ENCODE measurements around the gene SPDYE5.
A peak's percentile ranks its signal among the peaks of the same experiment; 100 is the strongest.
"Not testable (repeated sequence)": the region's sequence is repeated elsewhere in the genome, so short reads cannot be mapped to it uniquely, and the experiment has no call there.

SPDYE5 gene, protein sequence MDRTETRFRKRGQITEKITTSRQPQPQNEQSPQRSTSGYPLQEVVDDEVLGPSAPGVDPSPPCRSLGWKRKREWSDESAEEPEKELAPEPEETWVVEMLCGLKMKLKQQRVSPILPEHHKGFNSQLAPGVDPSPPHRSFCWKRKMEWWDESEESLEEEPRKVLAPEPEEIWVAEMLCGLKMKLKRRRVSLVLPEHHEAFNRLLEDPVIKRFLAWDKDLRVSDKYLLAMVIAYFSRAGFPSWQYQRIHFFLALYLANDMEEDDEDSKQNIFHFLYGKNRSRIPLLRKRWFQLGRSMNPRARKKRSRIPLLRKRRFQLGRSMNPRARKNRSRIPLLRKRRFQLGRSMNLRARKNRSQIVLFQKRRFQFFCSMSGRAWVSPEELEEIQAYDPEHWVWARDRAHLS

GRCh38 chr7:75492020-75492419 is at the start of gene SPDYE5:
Gene SPDYE5, plus strand, starts transcription at chr7:75492320. Its CDS starts 1,728 bp downstream, at chr7:75494048.
- H3K27ac Mint-ChIP-seq; H3K4me1 Mint-ChIP-seq; ATAC-seq (ENCODE audit: low read depth); H3K4me3 Mint-ChIP-seq; H3K36me3 Mint-ChIP-seq; H3K9me3 Mint-ChIP-seq; DNase-seq (ENCODE audit: low spot score in 2 of 2); H3K27me3 Mint-ChIP-seq: not testable (repeated sequence)

- not testable (repeated sequence) for H3K27me3 Mint-ChIP-seq, H3K4me1 Mint-ChIP-seq, H3K9me3 Mint-ChIP-seq
- ATAC-seq (ENCODE audit: low read depth) (peak; percentile 98), DNase-seq (ENCODE audit: low spot score in 2 of 2) (peak in 1 of 2 donors; percentile 55)
- peaks cover 13% of the 10 kb centered on the region for H3K36me3 Mint-ChIP-seq
- H3K27ac Mint-ChIP-seq: peak overlapping the region; percentile 90
- peak overlapping the region; percentile 95 for H3K4me3 Mint-ChIP-seq
These were observed 49.5 kb upstream of the SPDYE5 start for GRCh38 chr7:75442465-75443111.

- DNase-seq (ENCODE audit: low spot score in 2 of 2); H3K36me3 Mint-ChIP-seq; H3K27ac Mint-ChIP-seq; H3K27me3 Mint-ChIP-seq; H3K4me1 Mint-ChIP-seq; ATAC-seq (ENCODE audit: low read depth); H3K9me3 Mint-ChIP-seq; H3K4me3 Mint-ChIP-seq: not testable (repeated sequence)
These were observed 42.2 kb upstream of the SPDYE5 start for GRCh38 chr7:75449946-75450345.

GRCh38 chr7:75452494-75452955 is 39.6 kb upstream of the SPDYE5 start:
- not testable (repeated sequence) for H3K27me3 Mint-ChIP-seq; H3K4me1 Mint-ChIP-seq; H3K9me3 Mint-ChIP-seq; H3K4me3 Mint-ChIP-seq; H3K36me3 Mint-ChIP-seq; H3K27ac Mint-ChIP-seq; DNase-seq (ENCODE audit: low spot score in 2 of 2)
- ATAC-seq (ENCODE audit: low read depth): peak; percentile 93

GRCh38 chr7:75456403-75456802 is 35.7 kb upstream of the SPDYE5 start:
- H3K4me3 Mint-ChIP-seq; H3K9me3 Mint-ChIP-seq; H3K27me3 Mint-ChIP-seq; H3K4me1 Mint-ChIP-seq; H3K36me3 Mint-ChIP-seq; DNase-seq (ENCODE audit: low spot score in 2 of 2); H3K27ac Mint-ChIP-seq; ATAC-seq (ENCODE audit: low read depth): not testable (repeated sequence)

GRCh38 chr7:75458034-75458433 is 34.1 kb upstream of the SPDYE5 start:
- H3K27ac Mint-ChIP-seq; H3K36me3 Mint-ChIP-seq; ATAC-seq (ENCODE audit: low read depth); H3K4me3 Mint-ChIP-seq; H3K4me1 Mint-ChIP-seq; H3K27me3 Mint-ChIP-seq; H3K9me3 Mint-ChIP-seq; DNase-seq (ENCODE audit: low spot score in 2 of 2): not testable (repeated sequence)

- peak overlapping the region; percentile 8 for H3K27ac Mint-ChIP-seq
- not testable (repeated sequence) for H3K9me3 Mint-ChIP-seq; ATAC-seq (ENCODE audit: low read depth); DNase-seq (ENCODE audit: low spot score in 2 of 2); H3K27me3 Mint-ChIP-seq; H3K36me3 Mint-ChIP-seq; H3K4me3 Mint-ChIP-seq; H3K4me1 Mint-ChIP-seq
These were observed 31.6 kb upstream of the SPDYE5 start for GRCh38 chr7:75460541-75460940.

- H3K27ac Mint-ChIP-seq; H3K27me3 Mint-ChIP-seq; ATAC-seq (ENCODE audit: low read depth); H3K4me1 Mint-ChIP-seq; H3K9me3 Mint-ChIP-seq; H3K4me3 Mint-ChIP-seq; DNase-seq (ENCODE audit: low spot score in 2 of 2): not testable (repeated sequence)
- H3K36me3 Mint-ChIP-seq: peaks cover 13% of the 10 kb centered on the region
These were observed 22.0 kb upstream of the SPDYE5 start for GRCh38 chr7:75470166-75470565.

DNA sequence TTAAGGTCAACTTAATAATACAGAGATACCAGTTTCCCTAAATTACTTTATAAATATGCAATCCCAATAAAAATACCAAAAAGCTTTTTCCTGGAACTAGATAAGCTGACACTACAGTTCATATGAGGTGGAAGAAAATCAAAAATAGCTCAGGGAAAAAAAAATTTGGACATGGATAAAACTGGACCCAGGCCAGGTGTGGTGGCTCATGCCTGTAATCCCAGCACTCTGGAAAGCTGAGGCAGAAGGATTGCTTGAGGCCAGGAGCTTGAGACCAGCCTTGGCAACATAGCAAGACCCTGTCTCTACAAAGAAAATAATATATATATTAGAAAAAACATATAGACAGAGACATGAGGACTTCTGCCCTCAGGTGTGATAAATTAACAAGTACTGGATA is 14.7 kb upstream of the SPDYE5 start:
- H3K27ac Mint-ChIP-seq; DNase-seq (ENCODE audit: low spot score in 2 of 2); H3K4me1 Mint-ChIP-seq; H3K9me3 Mint-ChIP-seq; H3K27me3 Mint-ChIP-seq; H3K4me3 Mint-ChIP-seq; ATAC-seq (ENCODE audit: low read depth): not testable (repeated sequence)
- H3K36me3 Mint-ChIP-seq: peaks cover 11% of the 10 kb centered on the region

- H3K27me3 Mint-ChIP-seq, H3K27ac Mint-ChIP-seq: not testable (repeated sequence)
These were observed 11.8 kb upstream of the SPDYE5 start for GRCh38 chr7:75480313-75480712.

DNA sequence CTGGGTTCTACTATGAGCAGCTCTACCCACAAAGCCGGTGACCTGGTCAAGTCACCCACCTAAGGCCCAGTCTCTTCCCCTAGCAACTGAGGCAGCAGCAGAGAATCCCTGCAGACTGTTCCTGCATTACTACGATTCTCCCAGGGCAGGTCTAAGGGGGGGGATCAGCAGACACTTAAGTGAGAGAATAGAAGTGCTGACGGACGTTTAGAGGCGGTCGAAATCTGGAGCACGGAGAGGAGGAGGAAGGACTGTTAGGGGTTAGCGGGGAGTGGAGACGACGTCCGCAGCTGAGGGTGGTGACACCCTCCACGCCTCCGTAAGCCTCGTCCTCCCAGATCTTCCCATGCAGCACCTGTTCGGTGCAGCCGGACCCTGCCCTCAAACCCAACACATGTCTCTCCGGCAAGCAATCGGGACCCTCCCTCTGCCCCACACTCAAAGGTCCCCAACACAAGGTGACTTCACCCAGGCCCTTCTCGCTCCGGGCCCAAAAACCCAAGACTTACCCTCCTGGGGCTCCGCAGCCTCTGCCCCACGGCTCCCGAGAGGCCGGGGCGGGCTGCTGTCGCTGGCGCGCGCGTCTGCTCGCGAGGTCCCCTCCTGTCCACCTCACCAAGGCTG is 6.7 kb upstream of the SPDYE5 start:
- Mint-ChIP-seq H3K4me3 (peak overlapping the region; percentile 92), H3K27ac (peak overlapping the region; percentile 88)
- H3K36me3 Mint-ChIP-seq, H3K4me1 Mint-ChIP-seq, H3K9me3 Mint-ChIP-seq, H3K27me3 Mint-ChIP-seq: not testable (repeated sequence)
- ATAC-seq (ENCODE audit: low read depth): peak; percentile 25
- peak in 1 of 2 donors; percentile 21 for DNase-seq (ENCODE audit: low spot score in 2 of 2)

More at GRCh38 chr7:75480313-75480712, 11.8 kb upstream of the SPDYE5 start:
- not testable (repeated sequence) for DNase-seq (ENCODE audit: low spot score in 2 of 2); H3K4me3 Mint-ChIP-seq; H3K4me1 Mint-ChIP-seq; ATAC-seq (ENCODE audit: low read depth); H3K36me3 Mint-ChIP-seq; H3K9me3 Mint-ChIP-seq

- ATAC-seq (ENCODE audit: low read depth) (peak; percentile 94), DNase-seq (ENCODE audit: low spot score in 2 of 2) (peak; percentile 30 to 44)
- H3K27me3 Mint-ChIP-seq, H3K4me1 Mint-ChIP-seq, H3K9me3 Mint-ChIP-seq, H3K36me3 Mint-ChIP-seq: not testable (repeated sequence)
- Mint-ChIP-seq H3K4me3 (peak within 1 kb of the TSS; percentile 92), H3K27ac (peak within 1 kb of the TSS; percentile 88)
These were observed 6.0 kb upstream of the SPDYE5 start, which contains the start of gene POM121C for GRCh38 chr7:75485979-75486643. Gene POM121C, minus strand, starts transcription at chr7:75486299. Its CDS starts 44,803 bp downstream, at chr7:75441496.

- not testable (repeated sequence) for H3K4me1 Mint-ChIP-seq; DNase-seq (ENCODE audit: low spot score in 2 of 2); ATAC-seq (ENCODE audit: low read depth); H3K9me3 Mint-ChIP-seq; H3K27me3 Mint-ChIP-seq; H3K4me3 Mint-ChIP-seq; H3K27ac Mint-ChIP-seq; H3K36me3 Mint-ChIP-seq
These were observed 16.9 kb downstream of the SPDYE5 start for GRCh38 chr7:75509033-75509432.

DNA sequence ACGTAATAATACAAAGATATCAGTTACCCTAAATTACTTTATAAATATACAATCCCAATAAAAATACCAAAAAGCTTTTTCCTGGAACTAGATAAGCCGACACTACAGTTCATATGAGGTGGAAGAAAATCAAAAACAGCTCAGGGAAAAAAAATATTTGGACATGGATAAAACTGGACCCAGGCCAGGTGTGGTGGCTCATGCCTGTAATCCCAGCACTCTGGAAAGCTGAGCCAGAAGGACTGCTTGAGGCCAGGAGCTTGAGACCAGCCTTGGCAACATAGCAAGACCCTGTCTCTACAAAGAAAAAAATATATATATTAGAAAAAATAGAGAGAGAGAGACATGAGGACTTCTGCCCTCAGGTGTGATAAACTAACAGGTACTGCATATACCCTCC is 26.7 kb downstream of the SPDYE5 start:
- not testable (repeated sequence) for H3K27ac Mint-ChIP-seq; DNase-seq (ENCODE audit: low spot score in 2 of 2); H3K27me3 Mint-ChIP-seq; H3K9me3 Mint-ChIP-seq; ATAC-seq (ENCODE audit: low read depth); H3K4me3 Mint-ChIP-seq
- H3K36me3 Mint-ChIP-seq: peaks cover 31% of the 10 kb centered on the region
- peaks cover 10% of the 10 kb centered on the region for H3K4me1 Mint-ChIP-seq

Measured in memory B cell (primary cell).